DMS114 treated with DMSO at 0.1 percent for 48 hours (cell line): Measurements from ENCODE around the gene TAS1R1.
"Not testable (repeated sequence)": the region's sequence is repeated elsewhere in the genome, so short reads cannot be mapped to it uniquely, and the experiment has no call there.

Experiments
- DNase-seq: peaks from one replicate; lab custom pipeline; 2025; ENCODE audit not compliant: unreplicated experiment; lab: John Stamatoyannopoulos, UW

The TAS1R1 gene

GRCh38 chr1:6519935-6520671 lies 35.0 kb upstream of the TAS1R1 start:
- DNase-seq: no peak

GRCh38 chr1:6521536-6521935 lies 33.6 kb upstream of the TAS1R1 start:
- DNase-seq: no peak

GRCh38 chr1:6523566-6523965 lies 31.5 kb upstream of the TAS1R1 start:
- DNase-seq: no peak

GRCh38 chr1:6526316-6526715 lies 28.8 kb upstream of the TAS1R1 start:
- no peak for DNase-seq

GRCh38 chr1:6528492-6528891 lies 26.6 kb upstream of the TAS1R1 start:
- no peak for DNase-seq

- no peak for DNase-seq
Measured at GRCh38 chr1:6530504-6531160, 24.5 kb upstream of the TAS1R1 start.

GRCh38 chr1:6531996-6532395 lies 23.1 kb upstream of the TAS1R1 start:
- no peak for DNase-seq

- DNase-seq: no peak
Measured at GRCh38 chr1:6534248-6534822, 20.8 kb upstream of the TAS1R1 start.

- no peak for DNase-seq
Measured at GRCh38 chr1:6535214-6535613, 19.9 kb upstream of the TAS1R1 start.

GRCh38 chr1:6536291-6536690 lies 18.8 kb upstream of the TAS1R1 start:
- no peak for DNase-seq

- no peak for DNase-seq
Measured at GRCh38 chr1:6538956-6539355, 16.2 kb upstream of the TAS1R1 start.

GRCh38 chr1:6544831-6545230 lies 10.3 kb upstream of the TAS1R1 start:
- DNase-seq: no peak

- no peak for DNase-seq
Measured at GRCh38 chr1:6545276-6546112, 9.6 kb upstream of the TAS1R1 start.

- no peak for DNase-seq
Measured at GRCh38 chr1:6546326-6546725, 8.8 kb upstream of the TAS1R1 start.

- no peak for DNase-seq
Measured at GRCh38 chr1:6547301-6547700, 7.8 kb upstream of the TAS1R1 start.

- peak; percentile 85 for DNase-seq
Measured at GRCh38 chr1:6554031-6554906, 838 bp upstream of the TAS1R1 start, which contains the start of gene NOL9. TSS of gene NOL9 (minus strand) at chr1:6554513. CDS start at chr1:6554502, 11 bp downstream.

- no peak for DNase-seq
Measured at GRCh38 chr1:6557597-6557996, 2.5 kb downstream of the TAS1R1 start.

GRCh38 chr1:6559161-6559560 lies 4.1 kb downstream of the TAS1R1 start:
- not testable (repeated sequence) for DNase-seq

GRCh38 chr1:6560267-6560666 lies 5.2 kb downstream of the TAS1R1 start:
- no peak for DNase-seq

GRCh38 chr1:6569033-6569432 lies 13.9 kb downstream of the TAS1R1 start:
- DNase-seq: no peak
